HFFc6 (cell line): ENCODE results near the gene ZNF43. TPM values are rescaled to one million over a fixed set of nuclear protein-coding genes. Genes with fewer than 3 reads are reported as not detected.

Experiments
- DNase-seq: peaks from one replicate; pipeline ENCODE4 v3.0.0-alpha.2; 2018
- H3K27ac Mint-ChIP-seq: 2 replicates; pipeline ENCODE4 v1.8.0; 2020; ENCODE audit warnings: mild to moderate bottlenecking, mixed read lengths
- H3K27me3 Mint-ChIP-seq: 2 replicates; pipeline ENCODE4 v1.8.0; 2021; ENCODE audit warnings: mild to moderate bottlenecking, moderate library complexity, mixed read lengths; ENCODE audit not compliant: insufficient read depth
- H3K36me3 Mint-ChIP-seq: 2 replicates; pipeline ENCODE4 v1.8.0; 2021; ENCODE audit warnings: low read depth, mixed read lengths
- H3K4me1 Mint-ChIP-seq: 2 replicates; pipeline ENCODE4 v1.8.0; 2020; ENCODE audit warnings: low read depth, mixed read lengths
- H3K4me3 Mint-ChIP-seq: 2 replicates; pipeline ENCODE4 v1.8.0; 2020; ENCODE audit warnings: mild to moderate bottlenecking, moderate library complexity, mixed read lengths
- H3K9me3 Mint-ChIP-seq: 2 replicates; pipeline ENCODE4 v1.8.0; 2020; ENCODE audit warnings: mild to moderate bottlenecking, mixed read lengths
- CTCF ChIP-seq: fragments of 200-600 bp; sonication (generic); IDR thresholded peaks from 2 replicates; pipeline ENCODE4 v1.5.0; 2021; ENCODE audit warnings: antibody characterized with exemption, mild to moderate bottlenecking
- total RNA-seq, 6 experiments: library from RNA; stranded (reverse); fragmentation: NEBNext Ultra II Directional; extraction: Animal tissue kit (Norgen Biotek cat#: 25700); gene quantifications; 2 replicates in 1 of 6; 3 replicates in 5 of 6; pipeline ENCODE4 v1.2.3, GENCODE V29; 2021

Gene ZNF43
- total RNA-seq, 6 experiments from 2014 or later, result 3.5 to 4.4 (median 3.9) TPM

GRCh38 chr19:21841488-21842097, 5.6 kb upstream of the ZNF43 start:
- Mint-ChIP-seq H3K4me3 (no peak overlapping the region), H3K9me3 (peaks cover 16% of the 10 kb centered on the region), H3K4me1 (no peaks in the 10 kb centered on the region), H3K27ac (no peak overlapping the region), H3K27me3 (no peaks in the 10 kb centered on the region), H3K36me3 (peaks cover 62% of the 10 kb centered on the region)
- TF ChIP-seq CTCF, result no peak
- no peak for DNase-seq

- DNase-seq, result no peak
- no peak overlapping the region for H3K27ac Mint-ChIP-seq
- H3K4me3 Mint-ChIP-seq, result no peak overlapping the region
- H3K36me3 Mint-ChIP-seq, result peaks cover 60% of the 10 kb centered on the region
- no peaks in the 10 kb centered on the region for H3K4me1 Mint-ChIP-seq
- peaks cover 13% of the 10 kb centered on the region for H3K9me3 Mint-ChIP-seq
- no peaks in the 10 kb centered on the region for H3K27me3 Mint-ChIP-seq
- TF ChIP-seq CTCF, result no peak
Measured at GRCh38 chr19:21841081-21841480, 5.1 kb upstream of the ZNF43 start.

- no peak for TF ChIP-seq CTCF
- Mint-ChIP-seq H3K9me3 (peaks cover 9% of the 10 kb centered on the region), H3K27me3 (peaks cover 4% of the 10 kb centered on the region; the same call in 1 of the 2 replicates), H3K27ac (no peak overlapping the region), H3K4me1 (no peaks in the 10 kb centered on the region), H3K4me3 (no peak overlapping the region), H3K36me3 (peaks cover 53% of the 10 kb centered on the region)
- no peak for DNase-seq
Measured at GRCh38 chr19:21839976-21840375, 4.0 kb upstream of the ZNF43 start.

- H3K27me3 Mint-ChIP-seq, result peaks cover 4% of the 10 kb centered on the region; the same call in 1 of the 2 replicates
- peaks cover 19% of the 10 kb centered on the region for H3K9me3 Mint-ChIP-seq
- H3K4me3 Mint-ChIP-seq, result no peak overlapping the region
- peaks cover 55% of the 10 kb centered on the region for H3K36me3 Mint-ChIP-seq
- DNase-seq, result no peak
- no peak for TF ChIP-seq CTCF
- no peak overlapping the region for H3K27ac Mint-ChIP-seq
- H3K4me1 Mint-ChIP-seq, result no peaks in the 10 kb centered on the region
Measured at GRCh38 chr19:21838646-21839045, 2.7 kb upstream of the ZNF43 start.

GRCh38 chr19:21835429-21835809, 563 bp downstream of the ZNF43 start:
- peak overlapping the region; percentile 94 for H3K4me3 Mint-ChIP-seq
- peaks cover 4% of the 10 kb centered on the region; the same call in 1 of the 2 replicates for H3K27me3 Mint-ChIP-seq
- peak overlapping the region; percentile 97 for H3K27ac Mint-ChIP-seq
- TF ChIP-seq CTCF, result no peak
- peaks cover 51% of the 10 kb centered on the region for H3K36me3 Mint-ChIP-seq
- peaks cover 4% of the 10 kb centered on the region; the same call in 1 of the 2 replicates for H3K4me1 Mint-ChIP-seq
- H3K9me3 Mint-ChIP-seq, result peaks cover 45% of the 10 kb centered on the region
- no peak for DNase-seq
